AG08396 (cell line): Measurements from ENCODE around the gene SORBS2.
A peak's percentile ranks its signal among the peaks of the same experiment; 100 is the strongest.

ENCODE experiments used
- DNase-seq: peaks from one replicate; pipeline ENCODE4 v3.0.0; 2012; ENCODE audit warnings: low spot score, mixed read lengths

SORBS2 gene

DNA sequence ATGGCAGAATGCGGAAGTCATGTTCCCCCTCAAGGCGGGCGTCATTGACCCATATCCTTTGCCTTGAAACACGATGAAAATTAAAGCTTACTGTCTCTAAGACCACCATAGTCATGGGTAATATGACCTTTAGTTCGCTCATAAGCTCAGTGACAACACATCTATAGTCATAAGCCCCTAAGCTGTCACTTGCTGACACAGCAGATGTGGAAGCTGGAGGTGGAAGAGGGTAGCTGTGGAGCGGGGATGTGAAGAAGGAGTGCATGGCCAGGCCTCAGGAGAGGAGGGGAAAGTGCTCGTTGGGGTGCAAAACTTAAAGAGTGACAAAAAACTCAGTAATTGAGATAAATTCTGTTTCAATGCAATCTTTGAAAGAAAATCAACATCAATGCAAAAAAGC is 142.7 kb downstream of the SORBS2 start:
- no peak for DNase-seq

GRCh38 chr4:185666156-185666555 is 145.8 kb downstream of the SORBS2 start:
- DNase-seq: no peak

- no peak for DNase-seq
Observed at GRCh38 chr4:185665655-185666054, 146.3 kb downstream of the SORBS2 start.

DNA sequence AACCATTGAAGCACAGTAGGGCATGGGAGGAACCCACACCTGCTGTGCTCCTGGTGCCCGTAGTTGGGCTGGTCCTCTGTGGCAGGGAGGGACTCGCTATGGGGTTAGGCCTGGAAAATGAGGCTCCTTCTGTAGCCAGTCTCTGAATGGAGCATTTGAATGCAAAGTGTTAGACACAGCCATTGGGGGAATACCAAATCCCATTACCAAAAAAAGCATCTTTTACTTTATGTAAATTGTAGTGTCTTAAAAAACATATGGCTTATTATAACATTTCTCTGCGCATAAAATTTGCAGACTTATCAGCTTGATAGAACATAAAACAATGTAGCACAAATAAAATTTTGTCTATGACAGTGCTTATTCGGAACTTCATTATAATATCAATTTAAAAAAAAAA is 147.5 kb downstream of the SORBS2 start:
- DNase-seq: no peak

DNA sequence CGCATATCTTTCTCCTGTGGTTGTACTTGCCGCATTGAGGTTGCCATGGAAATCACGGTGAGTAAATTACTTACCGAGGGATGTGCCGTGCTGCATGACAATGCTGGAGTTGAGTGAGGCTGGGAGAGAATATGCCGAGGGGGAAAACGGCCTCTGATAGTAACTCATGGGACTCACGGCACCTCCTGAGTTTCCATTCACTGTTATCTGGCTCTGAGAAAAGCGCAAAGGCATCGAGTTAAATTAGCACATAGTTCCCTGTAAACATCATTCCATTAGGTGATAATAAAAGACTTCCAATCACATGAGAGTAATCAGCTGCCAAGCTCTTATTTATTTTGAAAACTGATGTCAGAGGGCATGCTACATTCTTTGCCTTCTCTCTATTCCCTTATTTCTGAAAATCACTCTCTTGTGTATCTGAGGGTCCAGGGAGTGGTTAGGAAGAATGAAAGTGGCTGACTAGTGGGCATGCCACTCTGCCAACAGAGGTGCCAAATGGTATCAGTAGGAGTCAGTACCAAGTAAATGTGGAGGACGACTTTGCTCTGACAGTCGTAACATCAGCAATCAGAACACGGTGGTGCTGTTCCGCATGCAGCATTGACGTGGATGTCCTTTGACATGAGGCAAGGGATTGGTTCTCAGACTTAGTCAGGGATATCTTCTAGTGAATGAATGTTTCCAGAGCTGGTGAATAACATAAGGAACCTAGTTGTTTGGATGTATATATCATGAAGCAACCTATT is 149.8 kb downstream of the SORBS2 start:
- no peak for DNase-seq

DNA sequence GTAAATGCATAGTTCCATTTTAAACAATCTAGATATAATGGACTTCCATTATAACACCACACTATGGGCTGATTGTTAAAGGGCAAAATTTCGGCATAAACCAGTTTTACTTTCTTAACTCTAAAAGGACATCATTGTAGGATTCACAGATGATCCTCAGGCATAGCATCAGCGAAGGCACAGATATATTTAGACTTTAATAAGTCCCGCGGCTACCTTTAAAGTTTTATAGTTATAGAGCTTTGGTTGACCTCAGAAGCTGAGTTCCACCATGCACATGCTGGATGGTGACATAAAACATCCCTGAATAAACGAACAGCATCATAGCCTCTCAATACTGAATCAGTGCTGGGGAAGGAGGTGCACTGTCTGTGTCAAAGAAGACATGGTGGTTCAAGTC is 151.7 kb downstream of the SORBS2 start:
- DNase-seq: no peak

GRCh38 chr4:185657699-185658098 is 154.3 kb downstream of the SORBS2 start:
- DNase-seq: no peak

DNA sequence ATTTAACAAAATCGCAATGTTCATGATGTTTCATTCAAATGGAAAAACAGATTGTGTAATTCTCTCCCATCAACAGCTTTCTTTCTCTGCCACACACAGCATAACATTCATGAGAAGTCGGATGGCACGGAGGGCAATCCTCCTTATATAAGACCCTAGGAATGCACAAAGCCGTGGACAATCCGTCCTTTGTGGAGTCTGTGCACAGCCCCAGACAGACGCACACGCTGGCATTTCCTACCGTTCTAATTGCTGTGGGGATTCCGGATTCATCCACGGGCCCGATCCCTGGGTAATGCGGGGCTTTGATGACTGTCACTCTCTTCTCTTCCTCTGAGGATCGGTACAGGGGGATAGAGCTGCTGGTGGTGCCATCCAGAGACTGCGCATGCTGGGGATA is 154.8 kb downstream of the SORBS2 start:
- DNase-seq: no peak

DNA sequence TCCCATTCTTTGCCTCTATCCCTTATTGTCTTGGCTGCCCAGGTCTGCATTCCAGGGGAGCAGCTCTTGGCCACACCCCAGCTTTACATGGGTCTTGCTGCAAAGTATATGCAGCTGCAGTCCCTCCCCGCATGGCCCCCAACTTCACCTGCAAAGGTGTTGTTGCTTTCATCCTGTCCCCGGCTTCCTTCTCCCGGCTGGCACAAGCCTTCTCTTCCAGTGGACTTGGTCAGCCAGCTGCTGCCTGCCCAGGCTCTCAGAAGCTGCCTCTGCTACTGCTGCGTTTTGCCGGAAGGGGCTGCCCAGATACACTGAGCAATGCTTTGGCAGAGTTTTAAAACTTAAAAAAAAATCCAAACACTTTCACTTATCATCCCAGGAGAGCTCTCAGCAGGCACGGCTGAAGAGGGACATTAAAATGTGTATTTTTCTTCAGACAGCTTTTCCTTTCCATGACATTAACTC is 155.5 kb downstream of the SORBS2 start:
- peak; percentile 24 for DNase-seq

DNA sequence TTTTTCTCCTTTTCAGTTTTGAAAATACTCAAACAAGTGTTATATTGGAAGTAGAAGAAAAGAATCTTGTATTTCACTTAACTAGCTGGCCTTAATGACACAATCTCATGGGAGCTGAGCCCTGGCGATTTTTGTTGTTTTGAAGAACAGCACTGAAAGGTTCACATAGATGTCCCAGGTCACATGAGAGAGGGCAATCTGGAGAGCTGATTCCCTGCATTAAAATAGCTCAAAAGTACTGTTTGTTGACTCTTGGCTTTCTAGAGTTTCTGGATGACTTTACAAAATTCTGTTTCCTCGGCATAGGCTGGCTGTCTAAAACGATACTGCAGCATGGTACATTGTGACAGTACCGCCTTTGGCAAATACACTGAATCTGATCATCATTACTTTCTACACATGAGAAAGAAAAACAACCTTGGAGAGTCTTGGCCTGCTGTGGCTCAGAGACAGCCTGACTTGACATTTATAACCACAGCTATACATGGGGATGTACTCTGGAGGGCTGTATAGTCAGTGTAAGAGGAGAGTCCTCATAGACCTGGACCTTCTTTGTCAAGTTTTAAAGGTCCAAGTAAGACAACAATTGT is 156.9 kb downstream of the SORBS2 start:
- DNase-seq: no peak

DNA sequence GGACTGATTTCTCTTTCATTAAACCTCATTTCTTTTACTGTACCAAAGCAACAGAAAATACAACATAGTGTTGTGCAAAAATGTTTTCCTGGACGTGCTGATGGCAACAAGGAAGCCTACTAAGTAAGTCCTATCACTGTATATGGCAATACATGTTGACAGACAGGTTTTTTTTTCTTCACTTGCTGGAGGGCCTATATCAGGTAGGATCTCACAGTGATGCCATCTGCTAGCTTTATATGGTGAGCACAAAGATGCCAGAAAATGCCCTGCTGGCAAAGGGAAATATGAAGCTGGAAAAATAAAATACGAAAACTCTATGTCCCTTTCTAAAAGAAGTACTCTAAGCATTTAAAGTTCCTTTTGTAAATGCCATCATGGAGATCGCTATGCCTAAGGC is 157.7 kb downstream of the SORBS2 start:
- DNase-seq: no peak

GRCh38 chr4:185651851-185652250 is 160.1 kb downstream of the SORBS2 start:
- DNase-seq: no peak

- DNase-seq: no peak
Observed at GRCh38 chr4:185651137-185651677, 160.8 kb downstream of the SORBS2 start.

GRCh38 chr4:185648631-185649030 is 163.4 kb downstream of the SORBS2 start:
- no peak for DNase-seq

GRCh38 chr4:185645403-185645802 is 166.6 kb downstream of the SORBS2 start:
- DNase-seq: no peak

DNA sequence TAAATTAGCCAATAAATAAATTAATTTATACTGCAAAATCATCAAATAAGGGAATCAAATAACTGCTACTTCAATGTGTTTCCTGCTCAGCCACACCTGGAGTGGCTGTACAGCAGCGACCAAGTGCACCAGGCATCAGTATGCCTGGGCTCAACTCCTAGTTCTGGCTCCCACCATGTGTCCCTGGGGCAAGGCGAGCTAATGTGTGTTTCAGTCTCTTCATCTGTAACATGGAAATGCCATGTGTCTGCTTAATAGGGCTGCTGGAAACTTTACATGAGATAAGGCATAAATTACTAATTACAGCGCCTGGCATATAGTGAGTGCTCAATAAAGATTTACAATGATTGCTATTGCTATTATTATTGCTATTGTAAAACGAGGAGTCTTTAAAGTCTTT is 167.6 kb downstream of the SORBS2 start:
- no peak for DNase-seq

- DNase-seq: no peak
Observed at GRCh38 chr4:185642907-185643306, 169.1 kb downstream of the SORBS2 start.

- peak; percentile 30 for DNase-seq
Observed at GRCh38 chr4:185640811-185641675, 171.0 kb downstream of the SORBS2 start.

DNA sequence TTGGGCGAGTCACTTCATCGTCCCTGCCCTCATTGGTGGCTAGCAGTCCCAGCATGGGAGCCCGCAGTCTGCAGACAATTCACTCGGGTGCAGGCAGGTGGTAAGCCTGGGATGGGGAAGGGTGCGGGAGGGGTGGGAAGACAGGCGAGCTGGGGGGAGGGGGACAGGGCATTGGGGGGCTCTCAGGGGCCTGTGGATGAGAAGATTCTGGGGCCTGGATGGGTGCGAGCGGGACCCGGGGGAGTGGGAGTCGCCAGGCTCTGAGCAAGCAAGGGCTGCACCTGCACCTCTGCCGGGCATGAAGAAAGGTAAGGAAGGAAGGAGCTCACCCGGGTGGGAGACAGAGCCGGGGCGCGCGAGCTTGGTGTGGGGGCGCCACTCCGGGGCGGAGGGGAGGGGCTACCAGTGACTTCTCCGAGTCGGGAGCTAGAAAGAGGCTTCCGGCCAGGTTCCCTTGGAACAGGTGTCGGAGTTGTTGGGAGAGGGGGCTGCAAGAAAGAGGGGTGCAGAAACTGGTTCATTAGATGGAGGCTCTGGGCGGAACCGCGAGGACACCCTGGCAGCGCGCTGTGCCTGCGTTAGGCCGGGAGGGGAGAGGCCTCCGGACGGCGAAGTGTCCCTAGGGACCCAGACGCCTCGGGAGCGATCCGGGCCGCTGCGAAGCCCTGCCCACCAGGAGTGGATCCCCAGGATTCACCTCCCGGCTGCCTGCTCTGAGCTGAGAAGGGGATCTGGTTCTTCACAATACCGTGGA is 173.3 kb downstream of the SORBS2 start:
- no peak for DNase-seq

DNA sequence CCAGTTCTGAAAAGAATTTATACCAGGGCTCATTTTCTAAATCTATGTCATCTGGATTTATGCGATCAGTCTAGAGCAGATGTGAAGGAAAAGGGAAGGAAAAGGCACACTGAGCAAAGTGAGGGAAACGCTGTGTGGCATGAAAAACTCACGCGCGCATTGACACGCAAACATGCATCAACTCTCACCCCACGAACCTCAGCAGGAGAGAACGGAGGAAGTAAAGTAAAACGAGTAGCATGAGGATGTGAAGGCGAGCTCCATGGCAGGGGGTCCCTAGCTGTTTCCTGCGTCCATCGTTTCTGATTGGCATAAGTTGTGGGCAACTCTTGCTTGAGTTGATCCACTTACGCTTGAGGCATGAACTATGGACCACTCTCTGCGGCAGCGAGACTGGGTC is 173.9 kb downstream of the SORBS2 start:
- DNase-seq: no peak

DNA sequence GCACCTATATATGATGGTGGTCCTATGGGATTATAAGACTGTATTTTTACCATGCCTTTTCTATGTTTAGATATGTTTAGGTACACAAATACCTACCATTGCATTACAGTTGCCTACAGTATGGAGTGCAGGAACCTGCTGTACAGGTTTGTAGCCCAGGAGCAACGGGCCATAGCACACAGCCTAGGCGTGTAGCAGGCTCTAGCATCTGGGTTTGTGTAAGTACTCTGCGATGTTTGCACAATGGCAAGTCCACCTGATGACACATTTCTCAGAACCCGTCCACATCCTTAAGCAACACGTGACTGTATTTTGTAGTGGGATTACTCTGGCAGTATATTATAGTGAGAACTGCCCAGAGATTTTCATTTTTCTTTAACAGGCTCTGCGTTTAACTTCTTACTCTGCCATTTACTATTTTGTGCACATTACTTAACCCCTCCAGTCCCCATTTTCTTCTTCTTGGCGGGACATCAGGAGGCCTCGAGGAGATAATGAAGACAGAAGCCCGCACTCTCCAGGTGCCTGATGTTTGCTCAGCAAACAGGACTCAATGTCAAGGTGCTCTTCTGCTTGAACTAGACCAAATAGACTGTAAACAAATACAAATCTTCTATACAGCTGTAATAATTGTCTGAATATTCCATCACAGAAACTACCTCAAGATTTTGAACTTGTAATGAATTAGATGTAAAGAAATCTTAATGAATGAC is 174.7 kb downstream of the SORBS2 start:
- no peak for DNase-seq
